Measurements from ENCODE around the gene BPIFB6.
A peak's percentile ranks its signal among the peaks of the same experiment; 100 is the strongest.

Gene BPIFB6

GRCh38 chr20:33015700-33016580 is 15.5 kb upstream of the BPIFB6 start:
- DNase-seq: no peak

GRCh38 chr20:33016581-33017109 is 14.8 kb upstream of the BPIFB6 start:
- DNase-seq: no peak

- no peak for DNase-seq
Observed at GRCh38 chr20:33017542-33017941, 13.9 kb upstream of the BPIFB6 start.

GRCh38 chr20:33018169-33018931 is 13.1 kb upstream of the BPIFB6 start:
- no peak for DNase-seq

GRCh38 chr20:33019465-33020277 is 11.8 kb upstream of the BPIFB6 start:
- DNase-seq: peak in 1 of 56 donors; percentile 2

- no peak for DNase-seq
Observed at GRCh38 chr20:33020278-33021161, 10.9 kb upstream of the BPIFB6 start.

GRCh38 chr20:33021879-33022278 is 9.6 kb upstream of the BPIFB6 start:
- DNase-seq: no peak

GRCh38 chr20:33022289-33022688 is 9.2 kb upstream of the BPIFB6 start:
- no peak for DNase-seq

GRCh38 chr20:33022694-33023438 is 8.6 kb upstream of the BPIFB6 start:
- DNase-seq: no peak

GRCh38 chr20:33023439-33024242 is 7.8 kb upstream of the BPIFB6 start:
- DNase-seq: no peak

GRCh38 chr20:33024243-33024560 is 7.2 kb upstream of the BPIFB6 start:
- no peak for DNase-seq

- DNase-seq: no peak
Observed at GRCh38 chr20:33024609-33025317, 6.7 kb upstream of the BPIFB6 start.

GRCh38 chr20:33025318-33025876 is 6.1 kb upstream of the BPIFB6 start:
- DNase-seq: no peak

GRCh38 chr20:33026072-33026778 is 5.2 kb upstream of the BPIFB6 start:
- DNase-seq: no peak

GRCh38 chr20:33026779-33027759 is 4.4 kb upstream of the BPIFB6 start:
- no peak for DNase-seq

All from nucleus accumbens (tissue), 56 donors.